ENCODE data around the gene GAGE12J.
"Not testable (repeated sequence)": the region's sequence is repeated elsewhere in the genome, so short reads cannot be mapped to it uniquely, and the experiment has no call there.

Gene GAGE12J

DNA sequence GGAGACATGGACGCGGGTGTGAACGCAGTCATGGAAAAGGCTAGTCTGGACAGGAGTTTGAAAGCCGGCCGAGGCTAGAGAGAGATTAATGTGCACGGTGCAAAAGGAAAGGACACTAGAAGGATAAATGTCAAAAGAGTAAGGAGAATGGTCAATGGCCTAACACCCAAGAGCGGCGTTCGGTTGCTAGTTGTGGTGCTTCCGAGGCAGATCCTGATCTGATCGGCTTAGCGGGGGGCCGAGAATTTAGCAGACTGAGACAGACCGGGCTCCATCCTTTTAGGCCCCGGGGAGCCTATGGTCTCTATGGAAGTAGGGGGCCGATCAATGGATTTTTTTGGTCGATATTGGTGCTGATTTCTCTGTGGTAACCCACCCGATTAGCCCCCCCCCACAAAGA lies 11.5 kb upstream of the GAGE12J start:
- no peak for DNase-seq (ENCODE audit: low read depth in 2 of 2)

DNA sequence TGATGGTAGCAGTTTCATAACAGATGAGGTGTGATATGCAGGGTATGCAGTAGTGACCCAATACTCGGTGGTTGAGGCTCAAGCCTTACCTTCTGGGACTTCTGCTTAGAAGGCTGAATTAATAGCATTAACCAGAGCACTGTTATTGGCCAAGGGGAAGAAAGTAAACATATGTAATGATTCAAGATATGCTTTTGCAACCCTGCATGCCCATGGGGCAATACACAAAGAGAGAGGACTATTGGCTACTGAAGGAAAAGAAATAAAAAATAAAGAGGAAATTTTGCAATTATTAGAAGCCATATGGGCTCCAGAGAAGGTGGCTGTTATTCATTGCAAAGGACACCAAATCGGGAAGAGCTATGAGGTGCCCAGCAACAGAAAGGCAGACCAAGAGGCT lies 9.7 kb upstream of the GAGE12J start:
- no peak for DNase-seq (ENCODE audit: low read depth in 2 of 2)

DNA sequence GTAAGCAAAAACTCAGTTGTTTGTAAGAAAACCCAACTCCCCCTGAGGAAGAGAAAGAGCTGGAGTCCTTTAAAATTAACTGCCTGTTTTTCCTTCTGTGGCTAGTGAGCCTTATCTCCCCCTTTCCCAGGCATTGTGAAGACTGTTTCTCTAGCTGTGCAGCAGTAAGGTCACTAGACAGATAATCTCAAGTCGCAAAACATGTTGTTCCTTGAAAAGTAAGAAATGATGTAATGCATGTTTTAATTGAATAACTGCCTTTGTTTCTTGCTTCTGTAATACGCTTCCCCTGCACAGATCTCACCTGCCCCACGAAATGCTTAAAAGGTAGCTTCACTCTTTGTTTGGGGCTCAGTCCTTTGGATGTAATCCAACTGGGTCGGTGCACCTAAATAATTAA lies 5.8 kb upstream of the GAGE12J start:
- DNase-seq (ENCODE audit: low read depth in 2 of 2), result no peak

DNA sequence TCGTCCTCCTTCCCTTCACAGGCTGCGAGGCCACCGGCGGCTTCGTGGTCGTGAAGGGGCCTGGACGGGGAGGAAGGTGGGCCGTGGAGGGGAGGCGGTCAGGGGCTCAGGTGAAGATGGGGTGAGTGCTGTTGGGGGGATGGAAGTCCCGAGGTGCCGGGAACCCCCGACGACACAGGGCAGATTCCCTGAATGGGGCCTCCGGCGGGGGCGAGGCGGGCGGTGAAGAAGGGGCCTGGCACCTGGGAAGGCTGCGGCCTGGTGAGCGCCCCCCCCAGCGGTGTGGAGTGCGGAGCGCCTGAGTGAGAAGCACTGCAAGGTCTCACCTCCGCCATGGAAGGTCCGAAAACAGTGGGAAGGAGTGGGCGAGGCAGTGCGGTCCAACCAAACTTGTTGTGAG lies 429 bp downstream of the GAGE12J start:
- DNase-seq (ENCODE audit: low read depth in 2 of 2), result not testable (repeated sequence)

DNA sequence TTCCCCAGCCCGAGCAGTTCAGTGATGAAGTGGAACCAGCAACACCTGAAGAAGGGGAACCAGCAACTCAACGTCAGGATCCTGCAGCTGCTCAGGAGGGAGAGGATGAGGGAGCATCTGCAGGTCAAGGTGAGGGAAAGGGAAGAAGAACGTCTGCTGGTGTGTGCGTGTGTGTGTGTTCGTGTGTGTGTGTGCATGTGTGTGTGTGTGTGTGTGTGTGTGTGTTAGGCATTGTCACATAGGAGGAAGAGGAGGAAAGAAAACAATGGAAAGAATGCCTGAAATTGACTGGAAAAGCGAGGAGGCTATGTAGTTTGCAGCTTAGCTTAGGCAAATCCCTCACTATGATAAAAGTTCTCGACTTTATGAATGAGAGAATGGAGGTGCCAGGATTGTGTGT lies 1.9 kb downstream of the GAGE12J start:
- DNase-seq (ENCODE audit: low read depth in 2 of 2), result not testable (repeated sequence)

DNA sequence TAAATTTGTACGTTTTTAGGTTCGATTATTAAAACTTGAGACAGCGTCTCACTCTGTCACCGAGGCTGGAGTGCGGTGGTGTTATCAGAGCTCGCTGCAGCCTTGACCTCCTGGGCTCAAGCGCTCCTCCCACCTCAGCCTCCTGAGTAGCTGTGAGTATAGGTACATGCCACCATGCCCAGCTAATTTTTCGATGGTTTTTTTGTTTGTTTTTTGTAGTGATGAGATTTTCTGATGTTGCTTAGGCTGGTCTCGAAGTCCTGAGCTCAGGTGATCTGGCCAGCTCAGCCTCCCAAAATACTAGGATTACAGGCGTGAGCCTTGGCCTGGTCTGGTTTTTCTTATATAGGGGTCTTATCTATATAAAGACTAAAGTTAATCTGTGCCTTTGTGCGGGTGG lies 8.6 kb downstream of the GAGE12J start:
- not testable (repeated sequence) for DNase-seq (ENCODE audit: low read depth in 2 of 2)

DNA sequence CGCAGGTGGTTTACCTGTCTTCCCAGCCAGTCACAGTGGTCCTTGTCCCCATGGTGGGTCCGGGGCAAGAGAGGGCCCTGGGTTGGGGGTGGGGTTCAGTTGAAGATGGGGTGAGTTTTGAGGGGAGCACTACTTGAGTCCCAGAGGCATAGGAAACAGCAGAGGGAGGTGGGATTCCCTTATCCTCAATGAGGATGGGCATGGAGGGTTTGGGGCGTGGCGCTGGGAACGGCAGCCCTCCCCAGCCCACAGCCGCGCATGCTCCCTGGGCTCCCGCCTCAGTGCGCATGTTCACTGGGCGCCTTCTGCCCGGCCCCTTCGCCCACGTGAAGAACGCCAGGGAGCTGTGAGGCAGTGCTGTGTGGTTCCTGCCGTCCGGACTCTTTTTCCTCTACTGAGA lies 9.4 kb downstream of the GAGE12J start, which contains the start of gene GAGE13:
TSS of gene GAGE13 (plus strand) at position 301 of the 400 bp plus-strand sequence. CDS start 1,156 bp downstream, outside the sequence.
- not testable (repeated sequence) for DNase-seq (ENCODE audit: low read depth in 2 of 2)

DNA sequence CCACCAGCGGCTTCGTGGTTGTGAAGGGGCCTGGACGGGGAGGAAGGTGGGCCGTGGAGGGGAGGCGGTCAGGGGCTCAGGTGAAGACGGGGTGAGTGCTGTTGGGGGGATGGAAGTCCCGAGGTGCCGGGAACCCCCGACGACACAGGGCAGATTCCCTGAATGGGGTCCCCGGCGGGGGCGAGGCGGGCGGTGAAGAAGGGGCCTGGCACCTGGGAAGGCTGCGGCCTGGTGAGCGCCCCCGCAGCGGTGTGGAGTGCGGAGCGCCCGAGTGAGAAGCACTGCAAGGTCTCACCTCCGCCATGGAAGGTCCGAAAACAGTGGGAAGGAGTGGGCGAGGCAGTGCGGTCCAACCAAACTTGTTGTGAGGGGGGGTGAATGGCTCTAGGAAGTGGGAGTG lies 10.0 kb downstream of the GAGE12J start:
- not testable (repeated sequence) for DNase-seq (ENCODE audit: low read depth in 2 of 2)

DNA sequence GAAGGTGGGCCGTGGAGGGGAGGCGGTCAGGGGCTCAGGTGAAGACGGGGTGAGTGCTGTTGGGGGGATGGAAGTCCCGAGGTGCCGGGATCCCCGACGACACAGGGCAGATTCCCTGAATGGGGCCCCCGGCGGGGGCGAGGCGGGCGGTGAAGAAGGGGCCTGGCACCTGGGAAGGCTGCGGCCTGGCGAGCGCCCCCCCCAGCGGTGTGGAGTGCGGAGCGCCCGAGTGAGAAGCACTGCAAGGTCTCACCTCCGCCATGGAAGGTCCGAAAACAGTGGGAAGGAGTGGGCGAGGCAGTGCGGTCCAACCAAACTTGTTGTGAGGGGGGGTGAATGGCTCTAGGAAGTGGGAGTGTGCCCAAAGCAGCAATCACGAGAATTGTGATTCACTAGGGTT lies 19.6 kb downstream of the GAGE12J start:
- not testable (repeated sequence) for DNase-seq (ENCODE audit: low read depth in 2 of 2)

DNA sequence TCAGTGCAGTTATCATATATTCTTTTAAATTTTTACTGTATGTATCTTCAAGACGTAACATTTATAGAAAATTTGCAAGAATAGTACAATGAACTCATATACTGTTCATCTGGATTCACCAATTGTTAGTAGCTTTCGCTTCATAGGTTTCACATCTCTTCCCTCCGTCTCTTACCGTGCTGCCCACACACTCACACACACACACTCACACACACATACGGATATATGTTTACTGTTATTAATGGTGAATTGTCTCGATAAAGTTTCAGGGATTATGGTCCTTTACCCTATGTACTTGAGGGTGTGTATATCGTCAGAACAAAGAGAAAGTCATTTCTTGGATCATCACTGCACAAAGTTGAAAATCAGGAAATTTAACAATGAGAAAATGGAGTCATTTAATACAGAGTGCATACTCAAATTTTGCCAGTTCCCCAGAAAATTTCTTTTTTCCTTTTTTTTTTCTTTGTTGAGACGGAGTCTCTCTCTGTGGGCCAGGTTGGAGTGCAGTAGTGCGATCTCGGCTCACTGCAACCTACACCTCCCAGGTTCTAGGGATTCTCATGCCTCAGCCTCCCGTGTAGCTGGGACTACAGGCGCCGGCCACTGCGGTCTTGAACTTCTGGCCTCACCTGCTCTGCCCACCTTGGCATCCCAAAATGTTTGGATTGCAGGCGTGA lies 22.8 kb downstream of the GAGE12J start:
- DNase-seq (ENCODE audit: low read depth in 2 of 2), result not testable (repeated sequence)

DNA sequence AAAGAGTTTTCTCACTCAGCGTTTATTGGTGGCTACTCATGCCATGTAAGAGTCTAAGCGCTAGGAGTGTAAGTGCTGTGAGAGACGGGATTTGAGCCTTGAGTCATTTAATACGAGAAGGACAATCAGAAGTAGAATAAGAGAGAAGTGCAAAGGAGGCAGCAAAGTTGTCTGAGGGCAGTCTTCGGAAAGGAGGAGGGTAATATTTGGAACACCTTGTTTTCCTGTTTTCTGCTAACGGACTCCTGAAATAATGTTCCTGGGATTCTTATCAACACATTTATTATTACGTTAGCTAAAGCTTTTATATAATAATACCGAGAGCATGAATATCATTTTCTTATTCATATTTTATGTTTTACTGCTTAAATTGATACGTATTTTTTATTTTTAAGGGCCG lies 23.6 kb downstream of the GAGE12J start:
- DNase-seq (ENCODE audit: low read depth in 2 of 2), result not testable (repeated sequence)

DNA sequence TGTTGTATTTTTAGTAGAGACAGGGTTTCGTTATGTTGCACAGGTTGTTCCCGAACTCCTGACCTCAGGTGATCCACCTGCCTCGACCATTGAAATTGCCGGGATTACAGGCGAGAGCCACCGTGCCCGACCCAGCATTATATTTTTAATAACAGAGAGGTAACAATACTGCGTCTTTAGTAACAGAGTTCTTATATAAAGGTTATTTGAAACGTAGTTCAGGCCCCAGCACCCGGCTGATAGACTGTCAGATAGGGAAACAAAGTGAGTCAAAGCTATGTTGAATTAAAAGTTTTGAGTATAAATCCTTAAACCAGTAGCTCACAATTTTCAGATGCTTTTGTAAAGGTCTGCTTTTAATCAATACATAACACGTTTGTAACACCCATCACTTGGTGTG lies 24.3 kb downstream of the GAGE12J start:
- not testable (repeated sequence) for DNase-seq (ENCODE audit: low read depth in 2 of 2)

Data from stimulated activated CD8-positive, alpha-beta memory T cell treated with anti-CD3 and anti-CD28 coated beads, Interleukin-15, amount 100 ng/mL, for 48 hours (primary cell).